MM.1S (cell line): ENCODE measurements around the gene CD5L.

Experiments used
- CTCF ChIP-seq: fragments of 300-600 bp; sonication (generic); IDR thresholded peaks from 2 replicates; pipeline ENCODE4 v1.5.1; 2016; ENCODE audit warnings: antibody characterized with exemption, low read length, mixed read lengths
- EZH2phosphoT487 ChIP-seq: fragments of 300-600 bp; sonication (generic); IDR thresholded peaks from 2 replicates; pipeline ENCODE4 v1.6.1; 2018; ENCODE audit warnings: antibody characterized with exemption, low read length

GRCh38 chr1:157819896-157820295, 21.7 kb downstream of the CD5L start, which contains the start of gene FCRL1:
- no peak for TF ChIP-seq CTCF
- no peak for TF ChIP-seq EZH2phosphoT487
